SK-N-MC (cell line): ENCODE measurements around the gene PCBP4.

Experiments
- EZH2 ChIP-seq: fragments of 200-600 bp; sonication (generic); IDR thresholded peaks from one replicate; pipeline ENCODE4 v1.6.1; 2017; ENCODE audit warnings: antibody characterized with exemption
- FOXP2 ChIP-seq: optimal IDR thresholded peaks from 2 replicates; pipeline ENCODE3; 2011; ENCODE audit warnings: mild to moderate bottlenecking, moderate library complexity; ENCODE audit not compliant: insufficient read depth; ENCODE audit errors: extremely low read length, control extremely low read depth
- POLR2AphosphoS5 ChIP-seq: IDR thresholded peaks from 2 replicates; pipeline ENCODE4 v1.6.1; 2012; ENCODE audit warnings: mild to moderate bottlenecking, low read depth, low read length, borderline replicate concordance

- TF ChIP-seq POLR2AphosphoS5: no peak
- no peak for TF ChIP-seq EZH2
- no peak for TF ChIP-seq FOXP2
These were observed 39.9 kb downstream of the PCBP4 start for GRCh38 chr3:51927061-51927977.
